Endodermal cell (in vitro differentiated cells): ENCODE results near the gene CEACAM1. TPM values are rescaled to one million over a fixed set of nuclear protein-coding genes. Genes with fewer than 3 reads are reported as not detected.

ENCODE experiments used
- DNase-seq: peaks from one replicate; pipeline ENCODE4 v3.0.0-alpha.2; 2017
- H3K27ac ChIP-seq: 2 replicates; pipeline ENCODE4 v1.5.1; 2013; ENCODE audit warnings: mild to moderate bottlenecking, low read depth, low read length, moderate library complexity
- H3K27me3 ChIP-seq: 2 replicates; pipeline ENCODE4 v1.6.1; 2013; ENCODE audit warnings: mild to moderate bottlenecking, low read length, moderate library complexity; ENCODE audit not compliant: insufficient read depth, control insufficient read depth, poor library complexity, severe bottlenecking
- H3K36me3 ChIP-seq: 2 replicates; pipeline ENCODE4 v1.7.0; 2013; ENCODE audit warnings: mild to moderate bottlenecking, low read length, moderate library complexity; ENCODE audit not compliant: control insufficient read depth, insufficient read depth
- H3K4me1 ChIP-seq: one replicate; pipeline ENCODE4 v1.7.0; 2013; ENCODE audit warnings: low read length; ENCODE audit not compliant: control insufficient read depth, insufficient read depth
- H3K4me3 ChIP-seq: 2 replicates; pipeline ENCODE4 v1.5.1; 2013; ENCODE audit warnings: mild to moderate bottlenecking, low read length, moderate library complexity
- H3K9ac ChIP-seq: 2 replicates; pipeline ENCODE4 v1.6.1; 2013; ENCODE audit warnings: mild to moderate bottlenecking, low read length, moderate library complexity; ENCODE audit not compliant: poor library complexity, severe bottlenecking; ENCODE audit errors: extremely low read depth
- H3K9me3 ChIP-seq: 2 replicates; pipeline ENCODE4 v1.6.1; 2013; ENCODE audit warnings: mild to moderate bottlenecking, low read length, moderate library complexity; ENCODE audit not compliant: control insufficient read depth
- H3K27ac Mint-ChIP-seq: 2 replicates; pipeline ENCODE4 v1.8.0; 2020; ENCODE audit warnings: mixed read lengths
- H3K27me3 Mint-ChIP-seq: 2 replicates; pipeline ENCODE4 v1.8.0; 2021; ENCODE audit warnings: mild to moderate bottlenecking, mixed read lengths; ENCODE audit not compliant: insufficient read depth
- H3K36me3 Mint-ChIP-seq: 2 replicates; pipeline ENCODE4 v1.8.0; 2020; ENCODE audit warnings: low read depth, mixed read lengths
- H3K4me1 Mint-ChIP-seq: 2 replicates; pipeline ENCODE4 v1.8.0; 2020; ENCODE audit warnings: mixed read lengths
- H3K4me3 Mint-ChIP-seq: 2 replicates; pipeline ENCODE4 v1.8.0; 2020; ENCODE audit warnings: mild to moderate bottlenecking, moderate library complexity, mixed read lengths
- H3K9me3 Mint-ChIP-seq: 2 replicates; pipeline ENCODE4 v1.8.0; 2020; ENCODE audit warnings: mild to moderate bottlenecking, mixed read lengths
- WGBS, 2 experiments: methylation state at CpG; one replicate each; pipeline versions ENCODE4 v1.1.5 to v1.1.7; 2013; ENCODE audit warnings: missing lambda C conversion rate in 2 of 2, mixed read lengths in 1 of 2; ENCODE audit not compliant: insufficient coverage in 1 of 2, insufficient read length in 1 of 2; 5-methylcytosine and 5-hydroxymethylcytosine counted together
- total RNA-seq, 2 donors: library from RNA; stranded (reverse); fragmentation: NEBNext Ultra II Directional in 1 of 2; extraction: Animal tissue kit (Norgen Biotek cat#: 25700) in 1 of 2; gene quantifications; 2 replicates in 1 of 2; 3 replicates in 1 of 2; pipeline ENCODE4 v1.2.1, GENCODE V29; 2021
- TF ChIP-seq, protein P1 (sequence below): fragments of 200-600 bp; sonication (generic); conservative IDR thresholded peaks from 2 replicates; pipeline ENCODE4 v1.5.0; 2021; ENCODE audit warnings: antibody characterized with exemption, mild to moderate bottlenecking

The CEACAM1 gene
- total RNA-seq, 2 donors from 2014 or later: 1.0 to 1.5 TPM

- Histone ChIP-seq H3K4me1 (peaks cover 2% of the 10 kb centered on the region), H3K4me3 (no peak overlapping the region), H3K27ac (no peak overlapping the region), H3K27me3 (no peaks in the 10 kb centered on the region), H3K36me3 (no peaks in the 10 kb centered on the region), H3K9me3 (no peaks in the 10 kb centered on the region), H3K9ac (no peak overlapping the region)
- no peak for DNase-seq
- Mint-ChIP-seq H3K27me3 (no peaks in the 10 kb centered on the region), H3K4me1 (peaks cover 14% of the 10 kb centered on the region), H3K9me3 (no peaks in the 10 kb centered on the region), H3K36me3 (peaks cover 2% of the 10 kb centered on the region), H3K27ac (no peak overlapping the region), H3K4me3 (no peak overlapping the region)
- 92 to 100% methylated on average over 2 to 3 of the region's 3 CpGs for WGBS, 2 experiments
- TF ChIP-seq, protein P1, sequence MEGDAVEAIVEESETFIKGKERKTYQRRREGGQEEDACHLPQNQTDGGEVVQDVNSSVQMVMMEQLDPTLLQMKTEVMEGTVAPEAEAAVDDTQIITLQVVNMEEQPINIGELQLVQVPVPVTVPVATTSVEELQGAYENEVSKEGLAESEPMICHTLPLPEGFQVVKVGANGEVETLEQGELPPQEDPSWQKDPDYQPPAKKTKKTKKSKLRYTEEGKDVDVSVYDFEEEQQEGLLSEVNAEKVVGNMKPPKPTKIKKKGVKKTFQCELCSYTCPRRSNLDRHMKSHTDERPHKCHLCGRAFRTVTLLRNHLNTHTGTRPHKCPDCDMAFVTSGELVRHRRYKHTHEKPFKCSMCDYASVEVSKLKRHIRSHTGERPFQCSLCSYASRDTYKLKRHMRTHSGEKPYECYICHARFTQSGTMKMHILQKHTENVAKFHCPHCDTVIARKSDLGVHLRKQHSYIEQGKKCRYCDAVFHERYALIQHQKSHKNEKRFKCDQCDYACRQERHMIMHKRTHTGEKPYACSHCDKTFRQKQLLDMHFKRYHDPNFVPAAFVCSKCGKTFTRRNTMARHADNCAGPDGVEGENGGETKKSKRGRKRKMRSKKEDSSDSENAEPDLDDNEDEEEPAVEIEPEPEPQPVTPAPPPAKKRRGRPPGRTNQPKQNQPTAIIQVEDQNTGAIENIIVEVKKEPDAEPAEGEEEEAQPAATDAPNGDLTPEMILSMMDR: no peak
Measured at GRCh38 chr19:42531313-42531712, 3.0 kb upstream of the CEACAM1 start.

DNA sequence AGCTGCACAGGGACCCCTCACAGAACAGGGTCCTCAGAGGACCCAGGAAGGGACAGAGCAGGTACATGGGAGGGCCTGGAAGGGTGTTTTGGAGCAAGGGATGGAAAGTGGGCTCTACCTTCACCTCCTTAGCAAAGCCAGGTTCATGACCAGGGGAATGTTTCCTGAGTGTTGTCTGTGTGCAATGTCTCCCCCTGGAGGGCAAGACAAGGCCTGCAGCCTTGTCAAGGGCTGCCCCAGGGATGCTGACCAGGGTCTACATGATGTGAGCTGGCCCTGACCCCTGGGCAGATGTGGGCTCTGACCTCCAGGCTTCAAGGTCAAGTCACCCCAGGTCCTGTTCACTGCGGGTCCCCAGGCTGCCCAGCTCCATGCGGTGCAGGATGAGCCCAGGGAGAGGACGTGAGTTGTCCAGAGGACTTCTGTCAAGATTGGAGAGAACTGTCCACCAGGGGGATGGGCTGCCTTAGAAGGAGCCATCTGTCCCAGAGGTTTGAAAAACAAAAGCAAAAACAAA, 1.0 kb upstream of the CEACAM1 start:
- Histone ChIP-seq H3K27me3 (no peaks in the 10 kb centered on the region), H3K27ac (no peak overlapping the region), H3K9me3 (no peaks in the 10 kb centered on the region), H3K9ac (no peak overlapping the region), H3K4me3 (no peak overlapping the region), H3K4me1 (peaks cover 2% of the 10 kb centered on the region), H3K36me3 (no peaks in the 10 kb centered on the region)
- Mint-ChIP-seq H3K27me3 (peaks cover 2% of the 10 kb centered on the region), H3K27ac (no peak overlapping the region), H3K4me3 (no peak overlapping the region), H3K9me3 (no peaks in the 10 kb centered on the region), H3K4me1 (peaks cover 14% of the 10 kb centered on the region), H3K36me3 (peaks cover 2% of the 10 kb centered on the region)
- peak; percentile 93 for DNase-seq
- 72% methylated on average over 3 of the region's 3 CpGs; no CpG with 5 or more reads in 1 of the 2 experiments for whole genome bisulfite sequencing, 2 experiments
- TF ChIP-seq, protein P1: peak; percentile 97

DNA sequence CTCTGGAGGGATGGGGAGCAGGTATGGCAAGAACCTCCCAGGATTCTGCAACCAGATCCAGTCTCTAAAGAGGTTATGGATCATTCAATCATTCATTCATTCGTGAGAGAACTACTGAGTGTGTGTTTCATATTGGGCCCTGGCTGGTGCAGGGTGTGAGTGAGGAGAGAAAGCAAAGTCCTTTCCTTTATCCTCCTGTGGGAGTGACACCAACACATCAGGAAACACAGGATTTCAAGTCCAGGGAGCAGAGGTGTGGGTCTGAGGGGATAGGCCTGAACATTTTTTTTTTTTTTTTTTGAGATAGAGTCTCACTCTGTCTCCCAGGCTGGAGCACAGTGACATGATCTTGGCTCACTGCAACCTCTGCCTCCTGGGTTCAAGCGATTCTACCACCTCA, 3.3 kb downstream of the CEACAM1 start:
- TF ChIP-seq, protein P1: no peak
- no peak overlapping the region for H3K9ac ChIP-seq
- no peak for DNase-seq
- H3K36me3 Mint-ChIP-seq: no peaks in the 10 kb centered on the region
- no peaks in the 10 kb centered on the region for H3K9me3 ChIP-seq
- no peak overlapping the region for H3K27ac Mint-ChIP-seq
- H3K27ac ChIP-seq: no peak overlapping the region
- peaks cover 14% of the 10 kb centered on the region for H3K4me1 Mint-ChIP-seq
- peaks cover 2% of the 10 kb centered on the region for H3K4me1 ChIP-seq
- H3K9me3 Mint-ChIP-seq: no peaks in the 10 kb centered on the region
- H3K4me3 Mint-ChIP-seq: no peak overlapping the region
- WGBS, 2 experiments: 80 to 93% methylated on average over 1 to 2 of the region's 2 CpGs
- H3K27me3 ChIP-seq: no peaks in the 10 kb centered on the region
- no peaks in the 10 kb centered on the region for H3K36me3 ChIP-seq
- no peak overlapping the region for H3K4me3 ChIP-seq
- H3K27me3 Mint-ChIP-seq: peaks cover 3% of the 10 kb centered on the region
